SJCRH30 (cell line): ENCODE data around the gene GRAP2. TPM values are rescaled to one million over a fixed set of nuclear protein-coding genes. Genes with fewer than 3 reads are reported as not detected.
A peak's percentile ranks its signal among the peaks of the same experiment; 100 is the strongest.

Experiments used
- DNase-seq, 2 experiments: peaks; one replicate each; pipeline ENCODE4 v3.0.0-alpha.2; 2015 to 2020
- H3K27ac ChIP-seq: fragments of 250-450 bp; sonication (Bioruptor Pico); 2 replicates; pipeline ENCODE4 v1.5.1; 2020; ENCODE audit warnings: mild to moderate bottlenecking, moderate library complexity
- H3K27me3 ChIP-seq: fragments of 250-450 bp; sonication (Bioruptor Pico); 2 replicates; pipeline ENCODE4 v1.5.1; 2020; ENCODE audit warnings: mild to moderate bottlenecking, moderate library complexity
- H3K36me3 ChIP-seq: fragments of 250-450 bp; sonication (Bioruptor Pico); 2 replicates; pipeline ENCODE4 v1.5.1; 2020; ENCODE audit warnings: mild to moderate bottlenecking, moderate library complexity
- H3K4me1 ChIP-seq: fragments of 250-450 bp; sonication (Bioruptor Pico); 2 replicates; pipeline ENCODE4 v1.5.1; 2020; ENCODE audit warnings: mild to moderate bottlenecking, moderate library complexity
- H3K4me3 ChIP-seq: fragments of 250-450 bp; sonication (Bioruptor Pico); 2 replicates; pipeline ENCODE4 v1.5.1; 2020; ENCODE audit warnings: mild to moderate bottlenecking, moderate library complexity
- H3K9me3 ChIP-seq: fragments of 250-450 bp; sonication (Bioruptor Pico); replicated peaks from 2 replicates; pipeline ENCODE4 v1.5.1; 2020; ENCODE audit warnings: mild to moderate bottlenecking, moderate library complexity
- total RNA-seq: library from RNA; depleted of rRNA; stranded (reverse); fragments of >200 nt; shearing (Covaris generic); gene quantifications from 2 replicates; pipeline ENCODE4 v1.2.3, GENCODE V29; 2014

GRAP2 gene
- total RNA-seq, 1 experiment from 2014 or later: not detected

GRCh38 chr22:39925909-39926679, 25.2 kb downstream of the GRAP2 start:
- H3K4me3 ChIP-seq: no peak overlapping the region
- H3K4me1 ChIP-seq: no peaks in the 10 kb centered on the region
- no peak overlapping the region for H3K27ac ChIP-seq
- DNase-seq: no peak
- H3K9me3 ChIP-seq: no peaks in the 10 kb centered on the region
- H3K36me3 ChIP-seq: no peaks in the 10 kb centered on the region
- H3K27me3 ChIP-seq: peaks cover 3% of the 10 kb centered on the region; the same call in 1 of the 2 replicates

- Histone ChIP-seq H3K36me3 (no peaks in the 10 kb centered on the region), H3K4me1 (no peaks in the 10 kb centered on the region), H3K4me3 (no peak overlapping the region), H3K27me3 (peaks cover 3% of the 10 kb centered on the region; the same call in 1 of the 2 replicates), H3K27ac (no peak overlapping the region), H3K9me3 (no peaks in the 10 kb centered on the region)
- DNase-seq: no peak
Observed at GRCh38 chr22:39926753-39927152, 25.9 kb downstream of the GRAP2 start.

GRCh38 chr22:39927544-39927943, 26.7 kb downstream of the GRAP2 start:
- Histone ChIP-seq H3K27me3 (peaks cover 3% of the 10 kb centered on the region; the same call in 1 of the 2 replicates), H3K36me3 (no peaks in the 10 kb centered on the region), H3K4me3 (no peak overlapping the region), H3K4me1 (no peaks in the 10 kb centered on the region), H3K9me3 (no peaks in the 10 kb centered on the region), H3K27ac (no peak overlapping the region)
- DNase-seq: peak in 1 of 2 experiments; percentile 4

- DNase-seq: no peak
- Histone ChIP-seq H3K27me3 (peaks cover 2% of the 10 kb centered on the region; the same call in 1 of the 2 replicates), H3K36me3 (no peaks in the 10 kb centered on the region), H3K4me3 (no peak overlapping the region), H3K9me3 (no peaks in the 10 kb centered on the region), H3K27ac (no peak overlapping the region), H3K4me1 (no peaks in the 10 kb centered on the region)
Observed at GRCh38 chr22:39928536-39929520, 27.9 kb downstream of the GRAP2 start.

- no peak overlapping the region for H3K4me3 ChIP-seq
- no peaks in the 10 kb centered on the region for H3K4me1 ChIP-seq
- no peaks in the 10 kb centered on the region for H3K36me3 ChIP-seq
- DNase-seq: no peak
- H3K9me3 ChIP-seq: no peaks in the 10 kb centered on the region
- peaks cover 5% of the 10 kb centered on the region; the same call in 1 of the 2 replicates for H3K27me3 ChIP-seq
- H3K27ac ChIP-seq: no peak overlapping the region
Observed at GRCh38 chr22:39931251-39931650, 30.4 kb downstream of the GRAP2 start.

- H3K27me3 ChIP-seq: peaks cover 13% of the 10 kb centered on the region; the same call in 1 of the 2 replicates
- no peak overlapping the region for H3K27ac ChIP-seq
- H3K9me3 ChIP-seq: no peaks in the 10 kb centered on the region
- no peaks in the 10 kb centered on the region for H3K4me1 ChIP-seq
- H3K4me3 ChIP-seq: no peak overlapping the region
- no peak for DNase-seq
- no peaks in the 10 kb centered on the region for H3K36me3 ChIP-seq
Observed at GRCh38 chr22:39932166-39932565, 31.3 kb downstream of the GRAP2 start.

GRCh38 chr22:39932918-39933649, 32.2 kb downstream of the GRAP2 start:
- no peaks in the 10 kb centered on the region for H3K9me3 ChIP-seq
- no peaks in the 10 kb centered on the region for H3K36me3 ChIP-seq
- H3K4me3 ChIP-seq: no peak overlapping the region
- peaks cover 13% of the 10 kb centered on the region; the same call in 1 of the 2 replicates for H3K27me3 ChIP-seq
- DNase-seq: peak; percentile 26 to 63
- H3K27ac ChIP-seq: no peak overlapping the region
- H3K4me1 ChIP-seq: no peaks in the 10 kb centered on the region

GRCh38 chr22:39933741-39934140, 32.9 kb downstream of the GRAP2 start:
- Histone ChIP-seq H3K27ac (no peak overlapping the region), H3K4me3 (no peak overlapping the region), H3K36me3 (no peaks in the 10 kb centered on the region), H3K27me3 (peaks cover 13% of the 10 kb centered on the region; the same call in 1 of the 2 replicates), H3K4me1 (no peaks in the 10 kb centered on the region), H3K9me3 (no peaks in the 10 kb centered on the region)
- no peak for DNase-seq

GRCh38 chr22:39935116-39935515, 34.2 kb downstream of the GRAP2 start:
- DNase-seq: no peak
- Histone ChIP-seq H3K36me3 (no peaks in the 10 kb centered on the region), H3K4me3 (no peak overlapping the region), H3K27ac (no peak overlapping the region), H3K27me3 (peaks cover 13% of the 10 kb centered on the region; the same call in 1 of the 2 replicates), H3K4me1 (no peaks in the 10 kb centered on the region), H3K9me3 (no peaks in the 10 kb centered on the region)

GRCh38 chr22:39935612-39936011, 34.7 kb downstream of the GRAP2 start:
- Histone ChIP-seq H3K36me3 (no peaks in the 10 kb centered on the region), H3K4me1 (no peaks in the 10 kb centered on the region), H3K9me3 (no peaks in the 10 kb centered on the region), H3K27me3 (peaks cover 13% of the 10 kb centered on the region; the same call in 1 of the 2 replicates), H3K4me3 (no peak overlapping the region), H3K27ac (no peak overlapping the region)
- DNase-seq: no peak

GRCh38 chr22:39936523-39937145, 35.8 kb downstream of the GRAP2 start:
- Histone ChIP-seq H3K4me3 (no peak overlapping the region), H3K27ac (no peak overlapping the region), H3K4me1 (no peaks in the 10 kb centered on the region), H3K27me3 (peaks cover 13% of the 10 kb centered on the region; the same call in 1 of the 2 replicates), H3K9me3 (no peaks in the 10 kb centered on the region), H3K36me3 (no peaks in the 10 kb centered on the region)
- no peak for DNase-seq

- Histone ChIP-seq H3K36me3 (no peaks in the 10 kb centered on the region), H3K9me3 (no peaks in the 10 kb centered on the region), H3K27me3 (peaks cover 13% of the 10 kb centered on the region; the same call in 1 of the 2 replicates), H3K4me3 (no peak overlapping the region), H3K4me1 (no peaks in the 10 kb centered on the region), H3K27ac (no peak overlapping the region)
- no peak for DNase-seq
Observed at GRCh38 chr22:39937906-39938305, 37.0 kb downstream of the GRAP2 start.

GRCh38 chr22:39938509-39939111, 37.7 kb downstream of the GRAP2 start:
- no peaks in the 10 kb centered on the region for H3K9me3 ChIP-seq
- no peaks in the 10 kb centered on the region for H3K4me1 ChIP-seq
- no peak for DNase-seq
- H3K27me3 ChIP-seq: peaks cover 13% of the 10 kb centered on the region; the same call in 1 of the 2 replicates
- H3K36me3 ChIP-seq: no peaks in the 10 kb centered on the region
- no peak overlapping the region for H3K27ac ChIP-seq
- H3K4me3 ChIP-seq: no peak overlapping the region
